Adrenal gland (tissue), 5 donors: ENCODE measurements around the gene CNOT8.

ENCODE experiments used
- POLR2A ChIP-seq, 2 donors: fragments of 450-650 bp; IDR thresholded peaks; one replicate each; pipeline ENCODE4 v1.6.1; 2017; ENCODE audit warnings: antibody characterized with exemption in 2 of 2, mild to moderate bottlenecking in 2 of 2, moderate library complexity in 1 of 2
- TF ChIP-seq, protein P1 (sequence below), 6 experiments: fragments of 450-650 bp in 4 of 6; fragments of 200-600 bp in 2 of 6; sonication (generic) in 1 of 6; IDR thresholded peaks; 1 replicate in 5 of 6; 2 replicates in 1 of 6; pipeline versions ENCODE4 v1.5.1 to v1.8.0; 2016 to 2021; ENCODE audit warnings: antibody characterized with exemption in 6 of 6, mild to moderate bottlenecking in 2 of 6, moderate library complexity in 1 of 6
- donor health status: DM: no; HTN: no; CAD: no.

DNA sequence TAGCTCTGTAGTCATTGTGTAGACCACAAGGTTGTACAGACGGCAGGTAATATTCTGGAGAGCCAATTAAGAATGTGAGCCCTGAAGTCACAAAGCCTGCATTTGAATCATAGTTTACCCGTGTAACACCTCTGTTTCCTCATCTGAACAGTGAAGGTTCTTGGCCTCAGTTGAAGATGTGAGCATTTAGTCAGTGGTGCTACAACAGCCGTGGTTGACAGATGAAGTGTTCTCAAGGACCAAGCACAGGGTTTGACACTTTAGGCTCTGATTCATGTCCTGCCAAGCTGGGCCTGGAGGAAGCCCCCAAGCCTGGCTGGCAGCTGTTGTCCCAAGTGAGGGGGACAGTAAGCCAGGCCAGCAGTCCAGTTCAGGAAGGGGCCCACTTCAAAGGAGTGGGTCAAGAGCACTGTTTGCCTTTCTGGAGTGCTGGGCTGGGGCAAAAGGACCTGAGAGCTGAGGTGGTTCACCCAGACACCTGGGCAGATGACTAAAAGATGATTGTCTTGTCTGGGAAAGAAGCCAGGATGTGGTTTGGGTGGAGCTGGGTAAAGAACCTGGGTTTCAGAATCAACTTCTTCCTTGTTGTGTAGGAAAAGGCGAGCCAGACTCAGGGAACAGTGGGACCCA, 28.7 kb upstream of the CNOT8 start:
- TF ChIP-seq, protein P1, sequence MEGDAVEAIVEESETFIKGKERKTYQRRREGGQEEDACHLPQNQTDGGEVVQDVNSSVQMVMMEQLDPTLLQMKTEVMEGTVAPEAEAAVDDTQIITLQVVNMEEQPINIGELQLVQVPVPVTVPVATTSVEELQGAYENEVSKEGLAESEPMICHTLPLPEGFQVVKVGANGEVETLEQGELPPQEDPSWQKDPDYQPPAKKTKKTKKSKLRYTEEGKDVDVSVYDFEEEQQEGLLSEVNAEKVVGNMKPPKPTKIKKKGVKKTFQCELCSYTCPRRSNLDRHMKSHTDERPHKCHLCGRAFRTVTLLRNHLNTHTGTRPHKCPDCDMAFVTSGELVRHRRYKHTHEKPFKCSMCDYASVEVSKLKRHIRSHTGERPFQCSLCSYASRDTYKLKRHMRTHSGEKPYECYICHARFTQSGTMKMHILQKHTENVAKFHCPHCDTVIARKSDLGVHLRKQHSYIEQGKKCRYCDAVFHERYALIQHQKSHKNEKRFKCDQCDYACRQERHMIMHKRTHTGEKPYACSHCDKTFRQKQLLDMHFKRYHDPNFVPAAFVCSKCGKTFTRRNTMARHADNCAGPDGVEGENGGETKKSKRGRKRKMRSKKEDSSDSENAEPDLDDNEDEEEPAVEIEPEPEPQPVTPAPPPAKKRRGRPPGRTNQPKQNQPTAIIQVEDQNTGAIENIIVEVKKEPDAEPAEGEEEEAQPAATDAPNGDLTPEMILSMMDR (IDR thresholded peaks at IDR 0.05) = no peak
- no peak for TF ChIP-seq POLR2A (IDR thresholded peaks at IDR 0.05)
